Gastrocnemius medialis (tissue), 4 donors: Measurements from ENCODE around the gene BMP7.

ENCODE experiments used
- POLR2A ChIP-seq, 2 donors: fragments of 450-650 bp; IDR thresholded peaks; one replicate each; pipeline ENCODE4 v1.6.1; 2017; ENCODE audit warnings: antibody characterized with exemption in 2 of 2, mild to moderate bottlenecking in 2 of 2, moderate library complexity in 2 of 2
- TF ChIP-seq, protein P1 (sequence below), 5 experiments: fragments of 450-650 bp in 3 of 5; fragments of 200-600 bp in 2 of 5; sonication (generic) in 2 of 5; IDR thresholded peaks in 4 of 5; conservative IDR thresholded peaks in 1 of 5; 1 replicate in 4 of 5; 2 replicates in 1 of 5; pipeline ENCODE4 v1.5.1; 2016 to 2019; ENCODE audit warnings: antibody characterized with exemption in 5 of 5, mild to moderate bottlenecking in 3 of 5, moderate library complexity in 3 of 5

DNA sequence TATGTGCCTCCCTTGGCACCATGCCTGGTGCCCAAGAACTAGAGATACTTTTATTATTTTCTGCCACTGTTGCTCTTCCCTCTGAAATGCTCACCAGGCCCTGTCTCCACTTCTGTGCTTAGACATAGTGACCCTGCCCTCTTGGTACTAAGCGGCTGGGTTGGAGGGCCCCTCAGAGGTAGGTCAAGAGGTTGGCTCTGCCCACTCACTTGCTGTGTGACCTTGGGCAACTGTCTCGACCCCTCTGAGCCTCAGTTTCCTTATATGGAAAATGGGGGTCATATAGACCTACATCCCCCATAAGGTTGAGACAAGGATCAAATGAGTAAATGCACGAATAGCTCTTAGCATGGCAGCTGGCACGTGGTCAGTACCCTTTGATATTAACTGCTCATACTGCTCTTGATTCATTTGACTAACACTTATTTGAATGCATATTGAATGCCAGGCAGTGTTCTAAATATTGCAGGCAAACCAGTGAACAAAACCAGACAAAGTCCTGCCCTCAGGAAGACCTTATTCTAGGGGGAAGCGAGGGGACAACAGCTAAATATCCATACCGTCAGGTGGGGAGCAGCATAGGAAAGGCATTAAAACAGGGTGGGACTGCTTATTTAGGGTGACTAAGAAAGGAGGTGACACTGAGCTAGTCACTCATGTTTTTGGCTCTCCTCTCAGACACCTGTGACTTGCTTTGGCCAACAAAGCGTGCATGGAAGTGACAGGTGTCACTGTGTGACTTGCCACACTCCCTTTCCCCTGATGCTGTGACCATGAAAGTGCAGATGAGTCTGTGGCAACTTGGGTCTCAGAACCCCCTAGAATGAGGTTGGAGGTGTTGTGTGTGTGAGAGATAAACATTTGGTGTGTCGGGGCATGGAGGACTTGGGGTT is 48.9 kb upstream of the BMP7 start:
- TF ChIP-seq, protein P1, sequence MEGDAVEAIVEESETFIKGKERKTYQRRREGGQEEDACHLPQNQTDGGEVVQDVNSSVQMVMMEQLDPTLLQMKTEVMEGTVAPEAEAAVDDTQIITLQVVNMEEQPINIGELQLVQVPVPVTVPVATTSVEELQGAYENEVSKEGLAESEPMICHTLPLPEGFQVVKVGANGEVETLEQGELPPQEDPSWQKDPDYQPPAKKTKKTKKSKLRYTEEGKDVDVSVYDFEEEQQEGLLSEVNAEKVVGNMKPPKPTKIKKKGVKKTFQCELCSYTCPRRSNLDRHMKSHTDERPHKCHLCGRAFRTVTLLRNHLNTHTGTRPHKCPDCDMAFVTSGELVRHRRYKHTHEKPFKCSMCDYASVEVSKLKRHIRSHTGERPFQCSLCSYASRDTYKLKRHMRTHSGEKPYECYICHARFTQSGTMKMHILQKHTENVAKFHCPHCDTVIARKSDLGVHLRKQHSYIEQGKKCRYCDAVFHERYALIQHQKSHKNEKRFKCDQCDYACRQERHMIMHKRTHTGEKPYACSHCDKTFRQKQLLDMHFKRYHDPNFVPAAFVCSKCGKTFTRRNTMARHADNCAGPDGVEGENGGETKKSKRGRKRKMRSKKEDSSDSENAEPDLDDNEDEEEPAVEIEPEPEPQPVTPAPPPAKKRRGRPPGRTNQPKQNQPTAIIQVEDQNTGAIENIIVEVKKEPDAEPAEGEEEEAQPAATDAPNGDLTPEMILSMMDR (IDR thresholded peaks at IDR 0.05 in 4 of 5, conservative IDR thresholded peaks at IDR 0.05 in 1 of 5): no peak
- TF ChIP-seq POLR2A (IDR thresholded peaks at IDR 0.05): no peak
